Breast epithelium (tissue), 4 donors: ENCODE measurements around the gene IL13. TPM values are rescaled to one million over a fixed set of nuclear protein-coding genes. Genes with fewer than 3 reads are reported as not detected.

Source experiments
- DNase-seq, 2 donors: peaks; one replicate each; pipeline ENCODE4 v3.0.0-alpha.2; 2019; ENCODE audit warnings: low spot score in 2 of 2
- H3K27ac ChIP-seq, 2 donors: fragments of 200-600 bp; sonication (generic) in 1 of 2; one replicate each; pipeline ENCODE4 v1.5.1; 2016 to 2019; ENCODE audit warnings: mild to moderate bottlenecking in 1 of 2
- H3K27me3 ChIP-seq, 2 donors: fragments of 200-600 bp; sonication (generic) in 1 of 2; one replicate each; pipeline versions ENCODE4 v1.5.1 to v1.6.0; 2017 to 2019; ENCODE audit warnings: control low read depth in 1 of 2, mild to moderate bottlenecking in 1 of 2
- H3K36me3 ChIP-seq: fragments of 200-600 bp; one replicate; pipeline ENCODE4 v1.5.1; 2019
- H3K4me1 ChIP-seq, 2 donors: fragments of 200-600 bp; sonication (generic); one replicate each; pipeline ENCODE4 v1.5.1; 2016 to 2019; ENCODE audit warnings: control low read depth in 1 of 2
- H3K4me3 ChIP-seq, 3 donors: fragments of 200-600 bp; sonication (generic); 1 replicate in 2 of 3; 2 replicates in 1 of 3; pipeline ENCODE4 v1.5.1; 2016 to 2019; ENCODE audit warnings: mild to moderate bottlenecking in 3 of 3, moderate library complexity in 2 of 3
- H3K9me3 ChIP-seq, 2 donors: fragments of 200-600 bp; sonication (generic) in 1 of 2; one replicate each; pipeline ENCODE4 v1.5.1; 2016 to 2019; ENCODE audit warnings: control low read depth in 1 of 2
- CTCF ChIP-seq, 3 donors: fragments of 450-650 bp; IDR thresholded peaks; one replicate each; pipeline ENCODE4 v1.5.1; 2016 to 2017; ENCODE audit warnings: antibody characterized with exemption in 3 of 3, mild to moderate bottlenecking in 3 of 3, moderate library complexity in 3 of 3
- POLR2A ChIP-seq: fragments of 450-650 bp; IDR thresholded peaks from one replicate; pipeline ENCODE4 v1.6.1; 2016; ENCODE audit warnings: antibody characterized with exemption, mild to moderate bottlenecking, moderate library complexity
- POLR2AphosphoS5 ChIP-seq, 3 donors: sonication (generic); formaldehyde crosslinking; IDR thresholded peaks; one replicate each; pipeline ENCODE4 v1.6.1; 2017; ENCODE audit warnings: antibody characterized with exemption in 3 of 3
- intact Hi-C: fragments of 100-400 bp; cut with DNase I; formaldehyde crosslinking; loops from one replicate; pipeline ENCODE4 v1.15.1; 2023; ENCODE audit warnings: low total_unique reads
- total RNA-seq, 3 donors: library from RNA; depleted of rRNA; stranded (reverse); fragments of >200 nt; gene quantifications; one replicate each; pipeline ENCODE4 v1.1.0, GENCODE V29; 2016

The IL13 gene
- total RNA-seq, 3 donors from 2014 or later = 0.33 to 0.73 TPM; not detected in 1

GRCh38 chr5:132668706-132669454, 10.9 kb downstream of the IL13 start:
- intact Hi-C loops = no loop called here
- no peak overlapping the region for H3K27ac ChIP-seq
- no peak for TF ChIP-seq CTCF (IDR thresholded peaks at IDR 0.05)
- TF ChIP-seq POLR2AphosphoS5 (IDR thresholded peaks at IDR 0.05) = no peak
- TF ChIP-seq POLR2A = no peak
- DNase-seq = no peak
- H3K4me3 ChIP-seq = no peak overlapping the region
- no peaks in the 10 kb centered on the region for H3K9me3 ChIP-seq
- no peaks in the 10 kb centered on the region for H3K27me3 ChIP-seq
- H3K4me1 ChIP-seq = no peaks in the 10 kb centered on the region
- H3K36me3 ChIP-seq = no peaks in the 10 kb centered on the region

GRCh38 chr5:132669455-132669820, 11.5 kb downstream of the IL13 start:
- Histone ChIP-seq H3K27me3 (no peaks in the 10 kb centered on the region), H3K4me1 (no peaks in the 10 kb centered on the region), H3K9me3 (no peaks in the 10 kb centered on the region), H3K4me3 (no peak overlapping the region), H3K36me3 (no peaks in the 10 kb centered on the region), H3K27ac (no peak overlapping the region)
- TF ChIP-seq POLR2A (no peak), CTCF (IDR thresholded peaks at IDR 0.05) (no peak), POLR2AphosphoS5 (IDR thresholded peaks at IDR 0.05) (no peak)
- intact Hi-C loops = no loop called here
- DNase-seq = no peak

- H3K27me3 ChIP-seq = no peaks in the 10 kb centered on the region
- no peak overlapping the region for H3K4me3 ChIP-seq
- intact Hi-C loops = no loop called here
- H3K36me3 ChIP-seq = no peaks in the 10 kb centered on the region
- H3K27ac ChIP-seq = no peak overlapping the region
- TF ChIP-seq CTCF (IDR thresholded peaks at IDR 0.05) (no peak), POLR2A (no peak), POLR2AphosphoS5 (IDR thresholded peaks at IDR 0.05) (no peak)
- DNase-seq = no peak
- H3K9me3 ChIP-seq = no peaks in the 10 kb centered on the region
- H3K4me1 ChIP-seq = no peaks in the 10 kb centered on the region
Measured at GRCh38 chr5:132669966-132670882, 12.3 kb downstream of the IL13 start.

DNA sequence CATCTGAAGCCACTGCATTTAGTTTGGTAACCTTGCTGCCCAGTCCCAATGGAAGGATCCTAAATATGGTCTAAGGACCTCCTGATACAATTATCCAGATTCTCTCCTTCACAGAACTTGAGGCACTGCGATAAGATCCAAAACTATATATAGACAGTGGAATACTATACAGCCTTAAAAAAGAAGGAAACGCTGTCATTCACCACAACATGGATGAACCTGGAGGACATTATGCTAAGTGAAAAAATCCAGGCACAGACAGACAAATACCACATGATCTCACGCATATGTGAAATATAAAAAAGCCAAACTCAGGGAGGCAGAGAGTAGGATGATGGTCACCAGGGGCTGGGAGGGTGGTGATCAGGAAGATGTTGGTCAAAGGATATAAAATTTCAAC, 13.0 kb downstream of the IL13 start:
- H3K27ac ChIP-seq = no peak overlapping the region
- intact Hi-C loops = no loop called here
- TF ChIP-seq POLR2A (no peak), POLR2AphosphoS5 (IDR thresholded peaks at IDR 0.05) (no peak), CTCF (IDR thresholded peaks at IDR 0.05) (no peak)

GRCh38 chr5:132673488-132673887, 15.5 kb downstream of the IL13 start:
- H3K9me3 ChIP-seq = no peaks in the 10 kb centered on the region
- TF ChIP-seq CTCF (IDR thresholded peaks at IDR 0.05) (no peak), POLR2A (no peak)
- H3K36me3 ChIP-seq = no peaks in the 10 kb centered on the region
- H3K27ac ChIP-seq = no peak overlapping the region
- H3K4me1 ChIP-seq = no peaks in the 10 kb centered on the region
- no peak for DNase-seq
- intact Hi-C loops = no loop called here
- H3K4me3 ChIP-seq = no peak overlapping the region
- no peaks in the 10 kb centered on the region for H3K27me3 ChIP-seq

More for the DNA sequence above, 13.0 kb downstream of the IL13 start:
- no peak for DNase-seq
- no peaks in the 10 kb centered on the region for H3K4me1 ChIP-seq
- no peaks in the 10 kb centered on the region for H3K36me3 ChIP-seq
- H3K9me3 ChIP-seq = no peaks in the 10 kb centered on the region
- no peak overlapping the region for H3K4me3 ChIP-seq
- no peaks in the 10 kb centered on the region for H3K27me3 ChIP-seq
